ENCODE results near the gene BPI. TPM values are rescaled to one million over a fixed set of nuclear protein-coding genes. Genes with fewer than 3 reads are reported as not detected.

BPI gene
- polyA plus RNA-seq, 1 of the 3 experiments (the other 2 are of a cell fraction): not detected

GRCh38 chr20:38363004-38363747, 59.2 kb downstream of the BPI start:
- Histone ChIP-seq H3K4me1 (ENCODE audit: control insufficient read depth in 1 of 2, insufficient read depth in 2 of 2, low read depth in 1 of 2, low read length in 1 of 2) (no peaks in the 10 kb centered on the region), H3K4me3 (ENCODE audit: low read depth in 2 of 2, low read length in 1 of 2) (no peak overlapping the region), H3K27ac (ENCODE audit: low read depth in 2 of 2, low read length in 1 of 2) (no peak overlapping the region), H3K36me3 (replicated peaks in 1 of 2; ENCODE audit: control insufficient read depth in 1 of 2, insufficient read depth in 2 of 2, low read length in 1 of 2) (no peaks in the 10 kb centered on the region), H3F3A (replicated peaks; ENCODE audit: insufficient read depth) (no peaks in the 10 kb centered on the region), H2AFZ (ENCODE audit: low read depth) (no peak overlapping the region), H3K9me3 (no peaks in the 10 kb centered on the region), H3K79me2 (ENCODE audit: insufficient read depth) (no peaks in the 10 kb centered on the region), H3K9ac (no peak overlapping the region), H3K4me2 (no peak overlapping the region), H4K20me1 (ENCODE audit: insufficient read depth) (no peaks in the 10 kb centered on the region), H3K27me3 (ENCODE audit: insufficient read depth) (no peaks in the 10 kb centered on the region), H3K9me2 (no peaks in the 10 kb centered on the region)
- TF ChIP-seq RAD21 (IDR thresholded peaks at IDR 0.05; ENCODE audit: low read length) (no peak), TCF12 (IDR thresholded peaks at IDR 0.05) (no peak)
- DNase-seq: no peak
- ChIA-PET CTCF (interaction anchor here (0.6 to 1.6 kb wide), 3 partner anchors 24 to 675 kb away, joined by 3 to 6 read pairs (median 4); no protein-coding TSS in a partner anchor), POLR2A (no interaction called here)
- WGBS (ENCODE audit: low lambda C conversion rate): 59% methylated on average over 6 of the region's 8 CpGs

- ChIA-PET CTCF (interaction anchor here (0.8 to 1.0 kb wide), 3 partner anchors 13 to 148 kb away, joined by 3 read pairs; no protein-coding TSS in a partner anchor), POLR2A (no interaction called here)
- Histone ChIP-seq H3K4me1 (ENCODE audit: control insufficient read depth in 1 of 2, insufficient read depth in 2 of 2, low read depth in 1 of 2, low read length in 1 of 2) (no peaks in the 10 kb centered on the region), H3K9ac (no peak overlapping the region), H3K9me3 (no peaks in the 10 kb centered on the region), H3K36me3 (replicated peaks in 1 of 2; ENCODE audit: control insufficient read depth in 1 of 2, insufficient read depth in 2 of 2, low read length in 1 of 2) (no peaks in the 10 kb centered on the region), H3K27me3 (ENCODE audit: insufficient read depth) (peaks cover 6% of the 10 kb centered on the region), H3F3A (replicated peaks; ENCODE audit: insufficient read depth) (no peaks in the 10 kb centered on the region), H3K79me2 (ENCODE audit: insufficient read depth) (no peaks in the 10 kb centered on the region), H2AFZ (ENCODE audit: low read depth) (no peak overlapping the region), H3K9me2 (no peaks in the 10 kb centered on the region), H3K4me3 (ENCODE audit: low read depth in 2 of 2, low read length in 1 of 2) (no peak overlapping the region), H3K4me2 (no peak overlapping the region), H4K20me1 (ENCODE audit: insufficient read depth) (no peaks in the 10 kb centered on the region), H3K27ac (ENCODE audit: low read depth in 2 of 2, low read length in 1 of 2) (no peak overlapping the region)
- TF ChIP-seq ELF1 (IDR thresholded peaks at IDR 0.05) (no peak), PBX3 (IDR thresholded peaks at IDR 0.05) (peak; percentile 82), GABPA (IDR thresholded peaks at IDR 0.05; ENCODE audit: low read depth) (peak; percentile 68)
- peak; percentile 50 for DNase-seq
- 34% methylated on average over 2 of the region's 2 CpGs for WGBS (ENCODE audit: low lambda C conversion rate)
These were observed 65.4 kb downstream of the BPI start for GRCh38 chr20:38369389-38369788.

GRCh38 chr20:38372806-38373205, 68.8 kb downstream of the BPI start:
- Histone ChIP-seq H3K79me2 (ENCODE audit: insufficient read depth) (no peaks in the 10 kb centered on the region), H3K9me2 (no peaks in the 10 kb centered on the region), H3K27me3 (ENCODE audit: insufficient read depth) (peaks cover 13% of the 10 kb centered on the region), H3K36me3 (replicated peaks in 1 of 2; ENCODE audit: control insufficient read depth in 1 of 2, insufficient read depth in 2 of 2, low read length in 1 of 2) (no peaks in the 10 kb centered on the region), H2AFZ (ENCODE audit: low read depth) (no peak overlapping the region), H3F3A (replicated peaks; ENCODE audit: insufficient read depth) (no peaks in the 10 kb centered on the region), H3K4me1 (ENCODE audit: control insufficient read depth in 1 of 2, insufficient read depth in 2 of 2, low read depth in 1 of 2, low read length in 1 of 2) (no peaks in the 10 kb centered on the region), H3K4me3 (ENCODE audit: low read depth in 2 of 2, low read length in 1 of 2) (no peak overlapping the region), H3K4me2 (no peak overlapping the region), H3K9ac (no peak overlapping the region), H3K27ac (ENCODE audit: low read depth in 2 of 2, low read length in 1 of 2) (no peak overlapping the region), H3K9me3 (no peaks in the 10 kb centered on the region), H4K20me1 (ENCODE audit: insufficient read depth) (no peaks in the 10 kb centered on the region)
- WGBS (ENCODE audit: low lambda C conversion rate): 71% methylated on average over 5 of the region's 5 CpGs
- no peak for TF ChIP-seq POLR2AphosphoS5 (IDR thresholded peaks at IDR 0.05; ENCODE audit: low read depth, low read length)
- POLR2A ChIA-PET: no interaction called here
- CTCF ChIA-PET: interaction anchor here (1.4 to 2.8 kb wide), 4 partner anchors 16 to 51 kb away, joined by 4 to 15 read pairs (median 6); no protein-coding TSS in a partner anchor
- no peak for DNase-seq

Measured in SK-N-SH (cell line).